Vagina (tissue), 2 donors: ENCODE results near the gene MRGPRF. TPM values are rescaled to one million over a fixed set of nuclear protein-coding genes. Genes with fewer than 3 reads are reported as not detected.
"Not testable (repeated sequence)": the region's sequence is repeated elsewhere in the genome, so short reads cannot be mapped to it uniquely, and the experiment has no call there.

Experiments
- DNase-seq, 2 donors: peaks; one replicate each; pipeline ENCODE4 v3.0.0-alpha.2; 2017; ENCODE audit errors: extremely low spot score in 2 of 2
- H3K27ac ChIP-seq: fragments of 200-600 bp; sonication (generic); one replicate; pipeline ENCODE4 v1.5.1; 2019
- H3K27me3 ChIP-seq: fragments of 200-600 bp; sonication (generic); one replicate; pipeline ENCODE4 v1.5.1; 2019
- H3K36me3 ChIP-seq, 2 donors: fragments of 200-600 bp; sonication (generic); one replicate each; pipeline ENCODE4 v1.5.1; 2017 to 2019
- H3K4me1 ChIP-seq: fragments of 200-600 bp; sonication (generic); one replicate; pipeline ENCODE4 v1.5.1; 2019
- H3K4me3 ChIP-seq, 2 donors: fragments of 200-600 bp; sonication (generic); 1 replicate in 1 of 2; 2 replicates in 1 of 2; pipeline ENCODE4 v1.5.1; 2016 to 2019
- H3K9me3 ChIP-seq: fragments of 200-600 bp; sonication (generic); one replicate; pipeline ENCODE4 v1.5.1; 2019
- POLR2A ChIP-seq, 2 donors: fragments of 450-650 bp; IDR thresholded peaks; one replicate each; pipeline ENCODE4 v1.6.1; 2017; ENCODE audit warnings: antibody characterized with exemption in 2 of 2, mild to moderate bottlenecking in 2 of 2, moderate library complexity in 2 of 2
- POLR2AphosphoS5 ChIP-seq, 2 donors: sonication (generic); formaldehyde crosslinking; IDR thresholded peaks; one replicate each; pipeline ENCODE4 v1.9.0; 2017; ENCODE audit warnings: antibody characterized with exemption in 2 of 2, mild to moderate bottlenecking in 2 of 2, low read depth in 1 of 2; ENCODE audit not compliant: insufficient read depth in 1 of 2
- intact Hi-C: fragments of 100-400 bp; cut with DNase I; formaldehyde crosslinking; loops from one replicate; pipeline ENCODE4 v1.15.1; 2023
- total RNA-seq: library from RNA; depleted of rRNA; stranded (reverse); fragments of >200 nt; gene quantifications from one replicate; pipeline ENCODE4 v1.2.3, GENCODE V29; 2016
- TF ChIP-seq, protein P1 (sequence below), 3 experiments: fragments of 450-650 bp in 2 of 3; fragments of 200-600 bp in 1 of 3; sonication (generic) in 1 of 3; IDR thresholded peaks; one replicate each; pipeline ENCODE4 v1.5.1; 2017 to 2019; ENCODE audit warnings: antibody characterized with exemption in 3 of 3, mild to moderate bottlenecking in 2 of 3, moderate library complexity in 2 of 3

MRGPRF gene
- total RNA-seq, 1 donor from 2014 or later: 84.5 TPM

DNA sequence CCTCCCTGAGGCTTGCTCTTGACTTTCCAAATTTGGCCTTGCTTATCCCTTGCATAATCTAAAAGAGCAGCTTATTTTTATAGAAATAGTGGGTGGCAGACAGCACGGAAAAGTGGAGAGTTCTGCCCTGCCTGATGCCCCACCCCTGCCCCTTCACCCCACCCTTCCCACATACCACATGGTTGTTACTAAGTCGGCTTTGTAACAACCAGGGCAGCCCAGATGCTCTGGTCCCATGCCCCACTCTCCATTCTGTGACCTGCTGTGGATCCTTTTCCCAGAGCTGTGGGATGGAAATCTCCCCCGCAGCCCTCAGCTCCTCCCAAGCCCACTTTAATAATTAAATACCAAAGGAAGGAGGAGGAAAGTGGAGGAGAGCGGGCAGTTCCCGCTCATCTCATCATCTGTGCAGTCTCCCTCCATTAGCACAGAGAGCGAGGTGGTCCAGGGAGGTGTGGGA lies 10.9 kb downstream of the MRGPRF start:
- H3K4me1 ChIP-seq: peaks cover 74% of the 10 kb centered on the region
- no peaks in the 10 kb centered on the region for H3K27me3 ChIP-seq
- H3K27ac ChIP-seq: peak overlapping the region; percentile 82
- H3K4me3 ChIP-seq: no peak overlapping the region
- DNase-seq: no peak
- TF ChIP-seq POLR2AphosphoS5 (IDR thresholded peaks at IDR 0.05; ENCODE audit: insufficient read depth in 1 of 2, low read depth in 1 of 2): no peak
- no peak for TF ChIP-seq POLR2A (IDR thresholded peaks at IDR 0.05)
- TF ChIP-seq, protein P1, sequence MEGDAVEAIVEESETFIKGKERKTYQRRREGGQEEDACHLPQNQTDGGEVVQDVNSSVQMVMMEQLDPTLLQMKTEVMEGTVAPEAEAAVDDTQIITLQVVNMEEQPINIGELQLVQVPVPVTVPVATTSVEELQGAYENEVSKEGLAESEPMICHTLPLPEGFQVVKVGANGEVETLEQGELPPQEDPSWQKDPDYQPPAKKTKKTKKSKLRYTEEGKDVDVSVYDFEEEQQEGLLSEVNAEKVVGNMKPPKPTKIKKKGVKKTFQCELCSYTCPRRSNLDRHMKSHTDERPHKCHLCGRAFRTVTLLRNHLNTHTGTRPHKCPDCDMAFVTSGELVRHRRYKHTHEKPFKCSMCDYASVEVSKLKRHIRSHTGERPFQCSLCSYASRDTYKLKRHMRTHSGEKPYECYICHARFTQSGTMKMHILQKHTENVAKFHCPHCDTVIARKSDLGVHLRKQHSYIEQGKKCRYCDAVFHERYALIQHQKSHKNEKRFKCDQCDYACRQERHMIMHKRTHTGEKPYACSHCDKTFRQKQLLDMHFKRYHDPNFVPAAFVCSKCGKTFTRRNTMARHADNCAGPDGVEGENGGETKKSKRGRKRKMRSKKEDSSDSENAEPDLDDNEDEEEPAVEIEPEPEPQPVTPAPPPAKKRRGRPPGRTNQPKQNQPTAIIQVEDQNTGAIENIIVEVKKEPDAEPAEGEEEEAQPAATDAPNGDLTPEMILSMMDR (IDR thresholded peaks at IDR 0.05): no peak
- H3K36me3 ChIP-seq: peaks cover 5 to 17% of the 10 kb centered on the region in 2 donors
- no peaks in the 10 kb centered on the region for H3K9me3 ChIP-seq
- intact Hi-C loops: loop anchor here (5.0 kb wide), 1 partner anchor 55 kb away; no protein-coding TSS in a partner anchor

DNA sequence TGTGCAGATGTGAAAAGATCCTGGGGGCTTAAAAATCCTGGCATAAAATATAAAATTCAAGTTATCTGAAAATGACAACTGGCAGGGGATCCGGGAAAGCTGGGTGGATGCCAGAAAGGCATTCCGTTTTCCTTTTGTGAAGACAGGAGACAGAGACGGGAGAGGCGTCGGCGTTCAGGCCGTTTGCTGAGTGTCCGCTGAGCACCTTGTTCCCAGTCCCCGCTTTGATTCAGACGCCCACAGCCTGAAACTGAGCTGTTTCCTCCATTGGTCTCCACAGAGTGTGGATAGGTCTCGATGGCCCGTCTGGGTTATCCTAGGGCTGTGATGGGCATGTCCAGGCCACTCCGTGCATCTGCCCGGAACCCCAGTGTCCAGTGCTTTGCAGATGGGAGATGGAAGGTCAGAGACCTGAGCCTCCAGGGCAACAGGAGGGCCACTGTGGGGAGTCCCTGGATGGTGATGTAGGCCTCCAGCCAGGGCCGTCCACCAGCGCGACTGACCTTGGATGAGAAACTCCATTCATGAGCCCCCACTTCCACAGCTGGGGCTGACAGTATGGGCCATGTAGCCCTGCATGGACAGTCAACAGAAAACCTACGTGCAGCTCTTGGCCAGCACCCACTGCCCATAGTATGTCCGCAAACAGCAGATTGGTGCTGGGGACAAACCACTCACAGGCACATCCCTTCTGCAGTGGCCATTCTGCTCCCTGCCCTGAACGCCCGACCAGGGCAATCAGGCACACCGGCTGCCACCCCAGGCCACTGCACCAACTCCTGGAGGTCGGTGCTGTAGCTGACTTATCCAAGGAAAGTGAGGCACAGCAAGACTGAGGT lies 11.6 kb downstream of the MRGPRF start:
- TF ChIP-seq, protein P1 (IDR thresholded peaks at IDR 0.05): no peak
- peak in 1 of 2 donors; percentile 12 for TF ChIP-seq POLR2AphosphoS5 (IDR thresholded peaks at IDR 0.05; ENCODE audit: insufficient read depth in 1 of 2, low read depth in 1 of 2)
- Histone ChIP-seq H3K4me3 (no peak overlapping the region), H3K36me3 (peaks cover 5 to 17% of the 10 kb centered on the region in 2 donors), H3K9me3 (no peaks in the 10 kb centered on the region), H3K4me1 (peaks cover 72% of the 10 kb centered on the region), H3K27ac (peak overlapping the region; percentile 82), H3K27me3 (no peaks in the 10 kb centered on the region)
- no peak for DNase-seq
- intact Hi-C loops: loop anchor here (5.0 kb wide), 1 partner anchor 54 kb away; no protein-coding TSS in a partner anchor

DNA sequence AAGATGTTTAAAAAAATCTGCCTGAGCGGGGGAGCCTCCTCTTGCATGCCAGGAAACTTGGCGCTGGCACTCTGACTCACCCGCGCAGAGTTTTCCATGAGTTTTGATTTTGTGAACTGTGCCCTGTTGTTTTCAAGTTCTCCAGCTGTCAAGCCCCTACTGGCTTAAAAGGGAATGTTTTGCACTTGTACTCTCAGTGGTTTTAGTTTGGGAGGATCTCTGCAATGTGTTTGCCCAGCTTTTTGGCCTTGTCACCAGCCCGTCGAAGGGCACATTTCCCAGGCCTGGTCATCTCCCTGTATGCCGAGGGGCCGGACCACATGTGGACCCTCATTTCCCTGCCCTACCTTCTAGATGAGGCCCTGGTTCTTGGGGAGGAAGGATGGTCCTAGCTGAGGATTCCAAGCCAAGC lies 12.2 kb downstream of the MRGPRF start:
- Histone ChIP-seq H3K9me3 (no peaks in the 10 kb centered on the region), H3K27me3 (no peaks in the 10 kb centered on the region), H3K4me3 (no peak overlapping the region), H3K4me1 (peaks cover 72% of the 10 kb centered on the region), H3K36me3 (peaks cover 5 to 12% of the 10 kb centered on the region in 2 donors), H3K27ac (peak overlapping the region; percentile 82)
- no peak for DNase-seq
- TF ChIP-seq, protein P1 (IDR thresholded peaks at IDR 0.05): peak in 2 of 3 experiments; percentile 27 to 74
- no peak for TF ChIP-seq POLR2A (IDR thresholded peaks at IDR 0.05)
- peak in 1 of 2 donors; percentile 79 for TF ChIP-seq POLR2AphosphoS5 (IDR thresholded peaks at IDR 0.05; ENCODE audit: insufficient read depth in 1 of 2, low read depth in 1 of 2)
- intact Hi-C loops: loop anchor here (5.0 kb wide), 1 partner anchor 54 kb away; no protein-coding TSS in a partner anchor

DNA sequence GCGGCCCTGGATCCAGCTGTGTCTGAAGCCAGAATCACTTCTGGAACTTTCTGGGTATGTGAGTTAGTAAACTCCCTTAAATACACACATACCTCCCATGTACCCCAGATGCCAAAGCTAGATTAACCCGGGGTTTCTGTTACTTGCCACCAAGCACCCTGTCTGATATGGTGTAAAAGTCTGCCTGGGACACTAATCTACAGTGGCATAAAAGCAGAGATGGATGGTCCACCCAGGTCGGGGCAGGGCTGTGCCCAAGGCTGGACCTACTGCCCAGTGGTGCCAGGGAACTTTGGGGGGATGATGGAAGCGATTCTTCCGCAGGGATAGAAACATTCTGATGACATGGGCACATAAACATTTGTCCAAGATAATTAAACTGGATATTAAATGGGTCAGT lies 12.7 kb downstream of the MRGPRF start:
- H3K27me3 ChIP-seq: no peaks in the 10 kb centered on the region
- peaks cover 68% of the 10 kb centered on the region for H3K4me1 ChIP-seq
- no peaks in the 10 kb centered on the region for H3K9me3 ChIP-seq
- H3K36me3 ChIP-seq: peaks cover 3 to 7% of the 10 kb centered on the region in 2 donors
- no peak for DNase-seq
- H3K4me3 ChIP-seq: no peak overlapping the region
- intact Hi-C loops: loop anchor here (5.0 kb wide), 1 partner anchor 53 kb away; no protein-coding TSS in a partner anchor
- no peak for TF ChIP-seq POLR2A (IDR thresholded peaks at IDR 0.05)
- TF ChIP-seq POLR2AphosphoS5 (IDR thresholded peaks at IDR 0.05; ENCODE audit: insufficient read depth in 1 of 2, low read depth in 1 of 2): peak in 1 of 2 donors; percentile 5
- H3K27ac ChIP-seq: peak overlapping the region; percentile 82

DNA sequence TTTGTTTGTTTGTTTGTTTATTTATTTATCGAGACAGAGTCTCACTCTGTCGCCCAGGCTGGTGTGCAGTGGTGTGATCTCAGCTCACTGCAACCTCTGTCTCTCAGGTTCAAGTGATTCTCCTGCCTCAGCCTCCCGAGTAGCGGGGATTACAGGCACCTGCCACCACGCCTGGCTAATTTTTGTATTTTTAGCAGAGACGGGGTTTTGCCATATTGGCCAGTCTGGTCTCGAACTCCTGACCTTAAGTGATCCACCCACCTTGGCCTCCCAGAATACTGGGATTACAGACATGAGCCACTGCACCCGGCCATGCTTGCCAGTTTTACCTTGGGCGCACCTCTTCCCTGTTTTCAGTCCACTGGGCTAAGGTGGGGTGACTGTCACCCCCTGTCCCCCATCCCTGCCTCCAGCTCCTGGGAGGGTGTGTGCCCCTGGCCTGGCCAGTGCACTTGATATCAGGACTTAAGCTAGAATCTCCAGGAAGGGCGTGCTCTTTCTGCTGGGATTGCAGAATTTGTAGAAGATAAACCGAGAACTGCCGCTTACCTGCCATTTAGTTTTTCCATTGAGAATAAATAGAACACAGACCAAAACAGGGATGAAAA lies 13.2 kb downstream of the MRGPRF start:
- intact Hi-C loops: loop anchor here (5.0 kb wide), 1 partner anchor 53 kb away; no protein-coding TSS in a partner anchor
- not testable (repeated sequence) for H3K4me3 ChIP-seq, H3K9me3 ChIP-seq, H3K27me3 ChIP-seq, H3K36me3 ChIP-seq, DNase-seq
- H3K27ac ChIP-seq: peak overlapping the region; percentile 82
- H3K4me1 ChIP-seq: peaks cover 62% of the 10 kb centered on the region
